Tibial artery (tissue), 4 donors: ENCODE results near the gene C4BPB.

Experiments used
- DNase-seq, 2 donors: peaks; one replicate each; pipeline ENCODE4 v3.0.0-alpha.2; 2019
- H3K27ac ChIP-seq, 2 donors: fragments of 200-600 bp; sonication (generic) in 1 of 2; 1 replicate in 1 of 2; 2 replicates in 1 of 2; pipeline ENCODE4 v1.5.1; 2018 to 2019; ENCODE audit warnings: mild to moderate bottlenecking in 1 of 2
- H3K27me3 ChIP-seq, 2 donors: fragments of 200-600 bp; sonication (generic) in 1 of 2; one replicate each; pipeline versions ENCODE4 v1.5.1 to v1.6.0; 2016 to 2019
- H3K36me3 ChIP-seq, 3 donors: fragments of 200-600 bp; sonication (generic) in 2 of 3; one replicate each; pipeline ENCODE4 v1.5.1; 2016 to 2019; ENCODE audit warnings: mild to moderate bottlenecking in 2 of 3
- H3K4me1 ChIP-seq, 4 donors: fragments of 200-600 bp; sonication (generic) in 2 of 4; 1 replicate in 3 of 4; 2 replicates in 1 of 4; pipeline ENCODE4 v1.5.1; 2016 to 2019
- H3K4me3 ChIP-seq, 2 donors: fragments of 200-600 bp; sonication (generic) in 1 of 2; 1 replicate in 1 of 2; 2 replicates in 1 of 2; pipeline ENCODE4 v1.5.1; 2018 to 2019; ENCODE audit warnings: mild to moderate bottlenecking in 2 of 2
- H3K9me3 ChIP-seq, 3 donors: fragments of 200-600 bp; sonication (generic) in 1 of 3; one replicate each; pipeline ENCODE4 v1.5.1; 2016 to 2019
- CTCF ChIP-seq, 2 experiments: fragments of 200-600 bp in 1 of 2; fragments of 450-650 bp in 1 of 2; IDR thresholded peaks; one replicate each; pipeline ENCODE4 v1.5.1; 2017 to 2019; ENCODE audit warnings: antibody characterized with exemption in 2 of 2, mild to moderate bottlenecking in 1 of 2, moderate library complexity in 1 of 2
- intact Hi-C: fragments of 100-400 bp; cut with DNase I; formaldehyde crosslinking; loops from one replicate; pipeline ENCODE4 v1.15.0; 2023; ENCODE audit warnings: low total_unique reads

C4BPB gene

GRCh38 chr1:207050480-207051190 lies 38.0 kb upstream of the C4BPB start:
- intact Hi-C loops, result no loop called here
- DNase-seq, result peak; percentile 89 to 95
- H3K27me3 ChIP-seq, result no peaks in the 10 kb centered on the region
- peak overlapping the region; percentile 85 to 86 for H3K27ac ChIP-seq
- peaks cover 14 to 23% (median 15%) of the 10 kb centered on the region in 3 donors for H3K36me3 ChIP-seq
- no peak for TF ChIP-seq CTCF (IDR thresholded peaks at IDR 0.05)
- peaks cover 0 to 54% (median 28%) of the 10 kb centered on the region in 4 donors for H3K4me1 ChIP-seq
- H3K9me3 ChIP-seq, result no peaks in the 10 kb centered on the region
- peak overlapping the region; percentile 83 to 85 for H3K4me3 ChIP-seq

GRCh38 chr1:207051191-207051943 lies 37.3 kb upstream of the C4BPB start, which contains the start of gene YOD1:
Gene YOD1, minus strand, starts transcription at chr1:207051208. Its CDS starts 178 bp downstream, at chr1:207051030.
- H3K36me3 ChIP-seq, result peaks cover 14 to 23% (median 15%) of the 10 kb centered on the region in 3 donors
- TF ChIP-seq CTCF (IDR thresholded peaks at IDR 0.05), result no peak
- peak within 1 kb of the TSS; percentile 85 to 86 for H3K27ac ChIP-seq
- no peaks in the 10 kb centered on the region for H3K9me3 ChIP-seq
- H3K27me3 ChIP-seq, result no peaks in the 10 kb centered on the region
- peak within 1 kb of the TSS; percentile 83 to 85 for H3K4me3 ChIP-seq
- no peak for DNase-seq
- intact Hi-C loops, result no loop called here
- H3K4me1 ChIP-seq, result peaks cover 0 to 47% (median 27%) of the 10 kb centered on the region in 4 donors

GRCh38 chr1:207052911-207053769 lies 35.5 kb upstream of the C4BPB start, which contains the start of gene PFKFB2:
Gene PFKFB2, plus strand, starts transcription at chr1:207053275. Its CDS starts 1,443 bp downstream, at chr1:207054718.
- intact Hi-C loops, result no loop called here
- DNase-seq, result peak; percentile 97 to 99
- H3K4me3 ChIP-seq, result peak within 1 kb of the TSS; percentile 61 to 70
- peaks cover 6 to 14% (median 13%) of the 10 kb centered on the region in 3 donors for H3K36me3 ChIP-seq
- no peaks in the 10 kb centered on the region for H3K9me3 ChIP-seq
- peak in 1 of 2 experiments; percentile 49 for TF ChIP-seq CTCF (IDR thresholded peaks at IDR 0.05)
- H3K27me3 ChIP-seq, result no peaks in the 10 kb centered on the region
- peaks cover 0 to 31% (median 21%) of the 10 kb centered on the region in 4 donors for H3K4me1 ChIP-seq
- peak within 1 kb of the TSS; percentile 81 to 90 for H3K27ac ChIP-seq

DNA sequence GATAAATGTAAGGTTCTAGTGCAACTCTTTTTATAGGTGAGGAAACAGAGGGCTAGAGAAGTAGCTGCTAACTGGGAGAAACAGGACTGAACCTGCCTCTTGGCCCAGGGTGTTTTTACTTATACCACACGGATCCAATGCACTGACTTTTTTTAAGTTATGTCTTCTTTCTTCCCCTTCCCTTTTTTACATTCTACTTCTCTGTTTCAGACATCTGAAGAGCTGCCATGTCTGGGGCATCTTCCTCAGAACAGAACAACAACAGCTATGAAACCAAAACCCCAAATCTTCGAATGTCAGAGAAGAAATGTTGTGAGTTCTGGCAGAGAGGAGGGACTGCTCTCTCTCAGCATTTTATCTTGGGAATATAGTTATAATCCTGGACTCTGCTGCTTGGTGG lies 34.2 kb upstream of the C4BPB start:
- Histone ChIP-seq H3K27ac (peak overlapping the region; percentile 81 to 90), H3K4me3 (no peak overlapping the region), H3K9me3 (no peaks in the 10 kb centered on the region), H3K36me3 (no peaks in the 10 kb centered on the region), H3K4me1 (peaks cover 0 to 25% (median 14%) of the 10 kb centered on the region in 4 donors), H3K27me3 (no peaks in the 10 kb centered on the region)
- DNase-seq, result no peak
- TF ChIP-seq CTCF (IDR thresholded peaks at IDR 0.05), result no peak
- intact Hi-C loops, result no loop called here

GRCh38 chr1:207055386-207056001 lies 33.2 kb upstream of the C4BPB start:
- no peak overlapping the region for H3K27ac ChIP-seq
- no peaks in the 10 kb centered on the region for H3K27me3 ChIP-seq
- H3K36me3 ChIP-seq, result no peaks in the 10 kb centered on the region
- H3K9me3 ChIP-seq, result no peaks in the 10 kb centered on the region
- H3K4me1 ChIP-seq, result peaks cover 0 to 23% (median 10%) of the 10 kb centered on the region in 4 donors
- TF ChIP-seq CTCF (IDR thresholded peaks at IDR 0.05), result no peak
- intact Hi-C loops, result no loop called here
- DNase-seq, result no peak
- H3K4me3 ChIP-seq, result no peak overlapping the region
